Right ventricle myocardium inferior (tissue), 1 donor: ENCODE results near the gene GRID2. TPM values are rescaled to one million over a fixed set of nuclear protein-coding genes. Genes with fewer than 3 reads are reported as not detected.
"Not testable (repeated sequence)": the region's sequence is repeated elsewhere in the genome, so short reads cannot be mapped to it uniquely, and the experiment has no call there.

Experiments
- ATAC-seq: fragments of 200-7000 bp; cut with Tn5 transposase; one replicate; pipeline ENCODE4 v1.9.1; 2020; ENCODE audit warnings: mild to moderate bottlenecking, moderate library complexity
- DNase-seq: peaks from one replicate; pipeline ENCODE4 v3.0.0; 2021; ENCODE audit errors: missing footprints
- intact Hi-C: fragments of 100-400 bp; cut with DNase I; formaldehyde crosslinking; loops from one replicate; pipeline ENCODE4 v1.11.0; 2022
- total RNA-seq: library from RNA; stranded (reverse); fragmentation: NEBNext Ultra II Directional; extraction: Animal tissue kit (Norgen Biotek cat#: 25700); gene quantifications from one replicate; pipeline ENCODE4 v1.2.1, GENCODE V29; 2021
- donor health status: DM: no; HTN: yes; CAD: no; lungs with severe emphysema.

The GRID2 gene
- total RNA-seq, 1 donor from 2014 or later = 0.05 TPM

GRCh38 chr4:93302310-93302709 is 998.5 kb downstream of the GRID2 start:
- ATAC-seq (no peak), DNase-seq (no peak)
- intact Hi-C loops = no loop called here

DNA sequence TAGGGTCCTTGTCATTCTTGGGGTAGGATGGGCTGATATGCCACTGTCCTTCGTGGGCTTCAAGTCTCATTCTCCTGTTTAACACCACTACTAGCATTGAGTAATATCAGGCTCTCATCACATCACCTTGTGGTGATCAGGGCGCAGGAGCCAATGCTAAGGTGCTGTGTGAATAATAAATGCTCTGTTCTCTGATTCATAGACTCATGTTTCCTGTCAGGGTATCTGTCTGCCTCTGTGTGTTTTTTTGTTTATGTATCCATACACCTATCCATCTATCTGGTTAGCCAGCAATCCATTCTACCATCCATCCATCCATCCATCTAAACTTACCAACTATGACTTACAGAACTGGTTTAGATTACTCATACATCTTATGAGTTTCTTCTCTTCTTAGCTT is 999.7 kb downstream of the GRID2 start:
- DNase-seq (no peak), ATAC-seq (no peak)
- intact Hi-C loops = no loop called here

DNA sequence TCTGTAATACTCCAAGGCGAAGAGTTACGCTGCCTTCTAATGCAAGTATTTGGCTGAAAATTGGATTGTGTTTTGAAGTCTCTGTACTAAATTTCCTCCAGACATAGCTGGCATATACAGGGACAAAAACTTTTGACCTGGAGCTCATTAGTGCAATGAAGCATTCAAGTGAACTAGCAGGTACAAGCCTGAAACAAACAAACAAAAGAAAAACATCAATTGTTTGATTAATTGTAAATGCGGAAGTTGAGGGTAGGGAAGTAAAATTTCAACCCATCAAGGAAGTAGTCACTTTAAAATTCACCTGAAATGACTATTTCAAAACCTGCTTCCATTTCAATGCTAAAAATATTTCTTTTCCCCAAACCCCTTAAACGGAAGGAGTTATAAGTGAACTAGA is 1008.5 kb downstream of the GRID2 start:
- DNase-seq (no peak), ATAC-seq (no peak)
- intact Hi-C loops = no loop called here

DNA sequence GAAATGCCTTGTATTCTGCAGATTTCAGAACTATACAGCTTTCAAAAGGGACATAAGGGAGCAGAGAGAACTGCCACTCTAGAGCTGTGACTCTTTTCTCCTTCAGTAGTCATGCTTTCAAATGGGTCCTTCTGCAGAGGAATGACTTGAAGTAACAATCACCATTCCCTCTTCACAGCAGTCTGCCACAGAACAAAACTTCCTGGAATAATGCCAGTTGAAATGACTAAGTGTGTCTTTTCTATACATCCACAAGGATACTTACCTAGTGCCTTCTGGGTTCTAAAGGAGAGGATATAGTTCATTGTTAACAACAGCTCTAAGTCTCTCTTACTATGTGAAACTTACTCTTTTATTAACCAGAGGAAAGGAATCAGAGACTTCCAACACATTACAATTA is 1009.4 kb downstream of the GRID2 start:
- intact Hi-C loops = no loop called here
- DNase-seq (no peak), ATAC-seq (no peak)

DNA sequence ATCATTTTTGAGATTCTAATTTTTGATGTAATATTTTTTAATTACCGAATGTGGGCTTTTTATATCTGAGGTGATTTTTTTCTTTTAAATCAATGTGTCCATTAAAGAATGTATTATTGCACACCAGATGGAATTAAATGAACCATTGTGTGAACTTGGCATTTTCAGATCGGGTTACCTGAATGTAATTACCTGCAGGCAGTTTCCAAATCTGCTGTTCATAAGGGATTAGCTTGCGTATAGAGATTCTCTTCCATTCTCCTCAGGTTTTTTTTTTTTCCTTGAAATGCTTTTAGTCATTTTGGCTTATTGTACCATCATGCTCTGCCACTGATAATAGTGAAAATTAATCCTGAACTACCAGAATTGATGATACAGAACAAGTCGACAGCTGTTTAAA is 1013.3 kb downstream of the GRID2 start:
- ATAC-seq (no peak), DNase-seq (no peak)
- intact Hi-C loops = no loop called here

- ATAC-seq = no peak
- DNase-seq = no peak
- intact Hi-C loops = no loop called here
Measured at GRCh38 chr4:93317561-93317960, 1013.8 kb downstream of the GRID2 start.

- DNase-seq (no peak), ATAC-seq (no peak)
- intact Hi-C loops = no loop called here
Measured at GRCh38 chr4:93319041-93319440, 1015.3 kb downstream of the GRID2 start.

GRCh38 chr4:93320356-93320755 is 1016.6 kb downstream of the GRID2 start:
- intact Hi-C loops = no loop called here
- DNase-seq = no peak
- no peak for ATAC-seq

- intact Hi-C loops = no loop called here
- ATAC-seq (no peak), DNase-seq (no peak)
Measured at GRCh38 chr4:93327346-93327745, 1023.6 kb downstream of the GRID2 start.

GRCh38 chr4:93334003-93334402 is 1030.2 kb downstream of the GRID2 start:
- intact Hi-C loops = no loop called here
- DNase-seq (no peak), ATAC-seq (no peak)

DNA sequence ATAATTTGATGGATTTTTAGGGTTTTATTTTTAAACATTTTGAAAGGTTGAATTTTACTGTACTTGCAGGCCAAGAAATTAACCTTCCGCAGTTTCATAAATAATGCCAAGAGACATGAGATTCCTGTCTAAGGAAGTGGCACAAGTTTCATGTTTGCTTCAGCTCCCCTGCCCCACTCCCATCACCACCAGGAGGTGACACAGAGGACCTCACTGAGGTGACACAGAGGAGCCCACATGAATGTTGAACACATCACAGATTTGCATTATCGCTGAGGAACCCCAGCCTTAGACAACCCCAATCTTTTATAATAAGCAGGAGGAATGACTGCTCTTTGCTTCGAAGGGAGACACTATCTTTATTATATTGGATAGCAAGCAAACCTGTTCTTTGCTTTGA is 1033.4 kb downstream of the GRID2 start:
- DNase-seq (no peak), ATAC-seq (no peak)
- intact Hi-C loops = no loop called here

GRCh38 chr4:93342738-93343137 is 1039.0 kb downstream of the GRID2 start:
- no peak for DNase-seq
- intact Hi-C loops = no loop called here
- ATAC-seq = no peak

GRCh38 chr4:93346840-93347239 is 1043.1 kb downstream of the GRID2 start:
- ATAC-seq (no peak), DNase-seq (no peak)
- intact Hi-C loops = no loop called here

DNA sequence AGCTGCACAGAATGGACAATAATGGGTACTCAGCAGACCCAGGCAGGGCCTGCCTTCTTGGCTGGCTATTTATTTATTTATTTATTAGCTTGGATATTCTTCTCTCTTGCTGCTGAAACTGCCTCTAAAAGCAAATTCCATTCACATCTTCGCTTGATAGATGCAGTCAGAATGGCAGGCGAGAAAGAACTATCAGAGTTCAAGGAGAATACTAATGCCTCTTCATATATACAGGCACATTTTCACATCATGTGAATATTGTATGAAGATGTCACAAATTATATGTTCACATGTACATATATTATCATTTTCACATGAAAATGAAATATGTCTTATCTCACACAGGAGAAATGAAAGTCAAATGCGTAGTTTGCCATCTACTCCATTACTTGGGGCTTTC is 1045.1 kb downstream of the GRID2 start:
- ATAC-seq (no peak), DNase-seq (no peak)
- intact Hi-C loops = no loop called here

- intact Hi-C loops = no loop called here
- ATAC-seq (no peak), DNase-seq (no peak)
Measured at GRCh38 chr4:93351846-93352245, 1048.1 kb downstream of the GRID2 start.

DNA sequence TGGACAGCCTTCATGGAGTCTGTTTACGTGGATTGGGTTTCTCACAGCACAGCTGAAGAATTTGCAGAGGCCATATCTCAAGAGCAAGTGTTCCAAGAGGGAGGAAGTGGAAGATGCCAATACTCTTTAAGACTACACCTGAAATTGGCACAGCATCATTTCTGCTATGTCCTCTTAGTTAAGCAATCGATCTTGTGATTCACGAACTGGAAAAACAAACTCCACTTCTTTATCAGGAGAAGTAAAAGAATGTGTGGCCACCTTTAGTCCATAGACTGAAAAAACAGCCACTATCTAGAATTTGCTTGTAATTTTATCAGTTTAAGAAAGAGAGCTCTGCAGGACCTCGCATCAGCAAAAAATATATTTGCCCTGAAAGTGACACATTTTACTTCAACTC is 1051.6 kb downstream of the GRID2 start:
- no peak for DNase-seq
- ATAC-seq = no peak
- intact Hi-C loops = no loop called here

DNA sequence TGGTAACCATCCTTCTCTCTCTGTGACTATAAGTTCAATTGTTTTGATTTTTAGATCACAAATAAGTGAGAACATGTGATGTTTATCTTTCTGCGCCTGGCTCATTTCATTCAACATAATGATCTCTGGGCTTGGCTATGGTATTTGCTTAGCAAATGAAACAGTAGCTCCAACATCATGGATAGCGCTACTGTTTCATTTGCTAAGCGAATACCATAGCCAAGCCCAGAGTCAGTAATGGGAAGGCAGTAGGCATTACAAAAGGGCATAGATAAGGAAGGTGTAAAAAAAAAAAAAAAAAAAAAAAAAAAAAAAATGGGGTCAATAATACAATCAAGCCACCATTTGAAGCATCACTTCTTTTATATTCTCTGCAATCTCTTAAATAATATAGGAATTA is 1055.8 kb downstream of the GRID2 start:
- no peak for ATAC-seq
- intact Hi-C loops = no loop called here
- DNase-seq = no peak

DNA sequence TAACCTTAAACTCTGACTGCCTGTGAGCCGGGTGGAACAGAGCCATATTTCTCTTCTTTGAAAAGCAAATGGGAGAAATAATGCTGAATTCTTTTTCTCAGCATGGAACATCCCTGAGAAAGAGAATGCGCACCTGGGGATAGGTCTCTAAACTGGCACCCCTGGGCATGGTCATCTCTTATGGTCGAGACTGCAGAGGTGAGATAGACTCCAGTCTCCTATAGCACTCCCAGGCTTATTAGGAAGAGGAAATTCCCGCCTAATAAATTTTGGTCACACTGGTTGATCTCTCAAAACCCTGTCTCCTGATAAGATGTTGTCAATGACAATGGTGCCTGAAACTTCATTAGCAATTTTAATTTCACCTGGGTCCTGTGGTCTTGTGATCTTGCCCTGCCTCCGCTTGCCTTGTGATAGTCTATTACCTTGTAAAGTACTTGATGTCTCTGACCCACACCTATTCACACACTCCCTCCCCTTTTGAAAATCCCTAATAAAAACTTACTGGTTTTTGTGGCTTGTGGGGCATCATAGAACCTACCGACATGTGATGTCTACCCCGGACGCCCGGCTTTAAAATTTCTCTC is 1062.5 kb downstream of the GRID2 start:
- ATAC-seq, intact Hi-C loops, DNase-seq: not testable (repeated sequence)

DNA sequence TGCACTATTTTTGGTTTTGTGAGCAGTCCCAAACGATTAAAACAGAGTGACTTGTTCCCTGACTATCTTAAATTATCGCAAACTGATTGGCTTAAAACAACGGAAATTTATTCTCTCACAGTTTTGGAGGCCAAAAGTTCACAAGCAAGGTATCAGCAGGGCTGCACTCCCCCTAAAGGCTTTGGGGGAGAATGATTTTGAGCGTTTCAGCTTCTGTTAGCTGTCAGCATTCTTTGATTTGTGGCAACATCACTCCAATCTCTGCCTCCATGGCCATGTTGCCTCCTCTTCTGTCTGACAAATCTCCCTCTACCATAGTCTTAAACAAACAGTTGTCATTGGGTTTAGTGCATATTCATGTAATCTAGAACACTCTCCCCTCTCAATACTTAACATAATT is 1065.2 kb downstream of the GRID2 start:
- intact Hi-C loops = no loop called here
- ATAC-seq (no peak), DNase-seq (no peak)

DNA sequence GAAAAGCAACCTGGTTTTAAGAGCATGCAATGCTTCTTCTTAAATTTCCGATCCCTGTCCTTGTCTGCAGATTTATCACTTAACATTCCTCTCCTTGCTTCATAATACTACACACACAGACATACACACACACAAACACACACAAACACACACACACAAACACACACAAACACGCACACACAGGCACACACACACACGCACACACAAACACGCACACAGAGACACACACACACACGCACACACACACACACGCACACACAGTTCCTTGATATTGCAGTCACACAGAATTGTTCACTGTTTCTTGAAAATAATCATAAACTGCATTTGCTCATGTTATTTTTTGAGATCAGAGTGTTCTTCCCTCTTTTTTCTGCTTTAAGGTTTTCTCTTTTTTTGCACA is 1066.5 kb downstream of the GRID2 start:
- no peak for DNase-seq
- intact Hi-C loops = no loop called here
- ATAC-seq = no peak
